HEK293 (cell line): ENCODE data around the gene XAF1.

Source experiments
- ATF2 ChIP-seq: fragments of 450-650 bp; formaldehyde crosslinking; IDR thresholded peaks from 2 replicates; pipeline ENCODE4 v1.5.1; 2016; ENCODE audit warnings: missing biosample characterization, missing genetic modification characterization, low read depth
- CTCF ChIP-seq: fragments of 450-650 bp; formaldehyde crosslinking; IDR thresholded peaks from 2 replicates; pipeline ENCODE4 v1.5.1; 2016; ENCODE audit warnings: missing biosample characterization, missing genetic modification characterization
- HIC1 ChIP-seq: fragments of 450-650 bp; formaldehyde crosslinking; IDR thresholded peaks from 2 replicates; pipeline ENCODE4 v1.5.1; 2016; ENCODE audit warnings: missing biosample characterization, missing genetic modification characterization
- PRDM1 ChIP-seq: fragments of 450-650 bp; formaldehyde crosslinking; IDR thresholded peaks from 2 replicates; pipeline ENCODE4; 2016; ENCODE audit warnings: missing biosample characterization, missing genetic modification characterization
- SCRT2 ChIP-seq: fragments of 450-650 bp; formaldehyde crosslinking; IDR thresholded peaks from 2 replicates; pipeline ENCODE4 v1.5.1; 2016; ENCODE audit warnings: missing biosample characterization, missing genetic modification characterization
- ZBTB10 ChIP-seq: fragments of 450-650 bp; formaldehyde crosslinking; IDR thresholded peaks from 2 replicates; pipeline ENCODE4 v1.5.1; 2016; ENCODE audit warnings: missing biosample characterization, missing genetic modification characterization
- ZBTB21 ChIP-seq: fragments of 450-650 bp; formaldehyde crosslinking; IDR thresholded peaks from 2 replicates; pipeline ENCODE4 v1.5.1; 2017; ENCODE audit warnings: missing biosample characterization, missing genetic modification characterization
- ZBTB7A ChIP-seq: fragments of 450-650 bp; formaldehyde crosslinking; IDR thresholded peaks from 2 replicates; pipeline ENCODE4 v1.5.1; 2016; ENCODE audit warnings: low read depth, missing biosample characterization, missing genetic modification characterization
- ZFP41 ChIP-seq: fragments of 450-650 bp; formaldehyde crosslinking; IDR thresholded peaks from 2 replicates; pipeline ENCODE4 v1.5.1; 2016; ENCODE audit warnings: missing biosample characterization, missing genetic modification characterization, borderline replicate concordance
- ZNF707 ChIP-seq: fragments of 450-650 bp; formaldehyde crosslinking; IDR thresholded peaks from 2 replicates; pipeline ENCODE4 v1.5.1; 2016; ENCODE audit warnings: missing biosample characterization, missing genetic modification characterization
- ZNF76 ChIP-seq: fragments of 450-650 bp; formaldehyde crosslinking; IDR thresholded peaks from 2 replicates; pipeline ENCODE4; 2016; ENCODE audit warnings: low read depth, missing biosample characterization, missing genetic modification characterization, borderline replicate concordance
- ZSCAN16 ChIP-seq: fragments of 450-650 bp; formaldehyde crosslinking; IDR thresholded peaks from 2 replicates; pipeline ENCODE4 v1.5.1; 2016; ENCODE audit warnings: missing biosample characterization, missing genetic modification characterization
- ZSCAN5A ChIP-seq: fragments of 450-650 bp; formaldehyde crosslinking; IDR thresholded peaks from 2 replicates; pipeline ENCODE4 v1.5.1; 2016; ENCODE audit warnings: missing biosample characterization, missing genetic modification characterization
- TF ChIP-seq, protein P1 (sequence below): fragments of 450-650 bp; formaldehyde crosslinking; IDR thresholded peaks from 2 replicates; pipeline ENCODE4 v1.5.1; 2016; ENCODE audit warnings: missing biosample characterization, missing genetic modification characterization

DNA sequence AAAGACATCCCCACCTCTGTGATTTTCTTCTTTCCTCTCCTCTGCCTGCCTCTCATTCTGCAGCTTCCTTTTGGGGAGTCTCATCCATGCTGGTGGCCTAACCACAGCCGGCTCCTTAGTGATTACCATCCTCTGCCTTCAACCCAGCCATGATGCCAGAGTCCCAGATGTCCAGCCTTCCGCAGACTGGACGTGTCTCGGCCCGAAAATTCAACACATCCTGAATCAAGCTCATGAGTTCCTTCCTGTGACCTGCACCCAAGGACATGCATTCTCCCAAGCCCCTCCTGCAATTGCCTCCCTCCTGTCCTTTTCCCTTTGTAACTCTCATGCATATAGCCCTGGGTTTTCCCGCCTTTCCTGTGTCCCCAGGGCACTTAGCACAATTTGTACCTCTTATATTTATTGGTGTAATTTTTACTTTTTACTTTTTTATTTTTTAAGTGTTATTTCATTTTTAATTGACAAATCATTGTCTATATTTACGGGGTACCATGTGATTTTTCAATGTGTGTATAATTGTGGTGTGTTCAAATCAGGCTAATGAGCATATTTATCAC, 41.5 kb upstream of the XAF1 start:
- no peak for TF ChIP-seq ZSCAN5A (tag by site-specific recombination)
- no peak for TF ChIP-seq ZNF76
- TF ChIP-seq ZNF707 (tag by site-specific recombination) = no peak
- no peak for TF ChIP-seq ZBTB10 (tag by site-specific recombination)
- no peak for TF ChIP-seq CTCF (tag by site-specific recombination)
- no peak for TF ChIP-seq ZBTB7A (tag by site-specific recombination)
- no peak for TF ChIP-seq ZFP41 (tag by site-specific recombination)
- TF ChIP-seq HIC1 (tag by site-specific recombination) = no peak
- TF ChIP-seq, protein P1, sequence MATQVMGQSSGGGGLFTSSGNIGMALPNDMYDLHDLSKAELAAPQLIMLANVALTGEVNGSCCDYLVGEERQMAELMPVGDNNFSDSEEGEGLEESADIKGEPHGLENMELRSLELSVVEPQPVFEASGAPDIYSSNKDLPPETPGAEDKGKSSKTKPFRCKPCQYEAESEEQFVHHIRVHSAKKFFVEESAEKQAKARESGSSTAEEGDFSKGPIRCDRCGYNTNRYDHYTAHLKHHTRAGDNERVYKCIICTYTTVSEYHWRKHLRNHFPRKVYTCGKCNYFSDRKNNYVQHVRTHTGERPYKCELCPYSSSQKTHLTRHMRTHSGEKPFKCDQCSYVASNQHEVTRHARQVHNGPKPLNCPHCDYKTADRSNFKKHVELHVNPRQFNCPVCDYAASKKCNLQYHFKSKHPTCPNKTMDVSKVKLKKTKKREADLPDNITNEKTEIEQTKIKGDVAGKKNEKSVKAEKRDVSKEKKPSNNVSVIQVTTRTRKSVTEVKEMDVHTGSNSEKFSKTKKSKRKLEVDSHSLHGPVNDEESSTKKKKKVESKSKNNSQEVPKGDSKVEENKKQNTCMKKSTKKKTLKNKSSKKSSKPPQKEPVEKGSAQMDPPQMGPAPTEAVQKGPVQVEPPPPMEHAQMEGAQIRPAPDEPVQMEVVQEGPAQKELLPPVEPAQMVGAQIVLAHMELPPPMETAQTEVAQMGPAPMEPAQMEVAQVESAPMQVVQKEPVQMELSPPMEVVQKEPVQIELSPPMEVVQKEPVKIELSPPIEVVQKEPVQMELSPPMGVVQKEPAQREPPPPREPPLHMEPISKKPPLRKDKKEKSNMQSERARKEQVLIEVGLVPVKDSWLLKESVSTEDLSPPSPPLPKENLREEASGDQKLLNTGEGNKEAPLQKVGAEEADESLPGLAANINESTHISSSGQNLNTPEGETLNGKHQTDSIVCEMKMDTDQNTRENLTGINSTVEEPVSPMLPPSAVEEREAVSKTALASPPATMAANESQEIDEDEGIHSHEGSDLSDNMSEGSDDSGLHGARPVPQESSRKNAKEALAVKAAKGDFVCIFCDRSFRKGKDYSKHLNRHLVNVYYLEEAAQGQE (tag by site-specific recombination) = no peak
- TF ChIP-seq PRDM1 = no peak
- TF ChIP-seq ATF2 = no peak
- TF ChIP-seq ZBTB21 (tag by site-specific recombination) = no peak
- TF ChIP-seq ZSCAN16 (tag by site-specific recombination) = no peak
- TF ChIP-seq SCRT2 (tag by site-specific recombination) = no peak
